Measurements from ENCODE around the gene MRPL23.

- TF ChIP-seq CTCF (IDR thresholded peaks at IDR 0.05 in 2 of 3, conservative IDR thresholded peaks at IDR 0.05 in 1 of 3; ENCODE audit: borderline replicate concordance in 1 of 3, insufficient read depth in 1 of 3, low read depth in 2 of 3, low read length in 2 of 3) (no peak), EZH2 (IDR thresholded peaks at IDR 0.05) (no peak), POLR2A (IDR thresholded peaks at IDR 0.05; ENCODE audit: borderline replicate concordance, extremely low read depth, insufficient read depth, insufficient read length) (no peak), CEBPB (IDR thresholded peaks at IDR 0.05; ENCODE audit: low read depth) (no peak), SIN3A (IDR thresholded peaks at IDR 0.05; ENCODE audit: low read depth) (no peak), POLR2AphosphoS5 (IDR thresholded peaks at IDR 0.05; ENCODE audit: low read depth, low read length) (no peak), RAD21 (IDR thresholded peaks at IDR 0.05; ENCODE audit: low read depth) (no peak)
These were observed 51.7 kb downstream of the MRPL23 start for GRCh38 chr11:1998861-1999260.

All from HCT116 (cell line).